ENCODE data around the gene ATP5MG.

Gene ATP5MG

DNA sequence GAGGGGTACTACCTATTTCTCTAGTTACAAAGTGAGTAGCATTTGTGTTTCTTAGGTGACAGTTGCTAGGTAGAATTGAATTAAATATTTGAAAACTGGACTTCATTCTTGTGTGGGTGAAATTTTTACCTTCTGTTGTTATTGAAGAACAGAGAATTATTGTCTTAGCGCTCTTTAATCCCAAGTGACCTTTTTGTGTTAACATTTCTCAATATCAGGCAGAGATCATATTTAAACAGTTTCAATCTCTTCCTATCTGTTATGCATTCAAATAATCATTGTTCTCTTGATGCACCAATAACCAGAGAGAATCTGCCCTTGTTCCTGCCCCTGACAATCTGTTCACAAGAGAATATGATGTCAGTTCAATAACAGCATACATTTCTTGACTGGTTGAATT is 49.0 kb downstream of the ATP5MG start:
- H3K4me3 ChIP-seq (ENCODE audit: low read depth, low read length) = no peak overlapping the region
- TF ChIP-seq, protein P1, sequence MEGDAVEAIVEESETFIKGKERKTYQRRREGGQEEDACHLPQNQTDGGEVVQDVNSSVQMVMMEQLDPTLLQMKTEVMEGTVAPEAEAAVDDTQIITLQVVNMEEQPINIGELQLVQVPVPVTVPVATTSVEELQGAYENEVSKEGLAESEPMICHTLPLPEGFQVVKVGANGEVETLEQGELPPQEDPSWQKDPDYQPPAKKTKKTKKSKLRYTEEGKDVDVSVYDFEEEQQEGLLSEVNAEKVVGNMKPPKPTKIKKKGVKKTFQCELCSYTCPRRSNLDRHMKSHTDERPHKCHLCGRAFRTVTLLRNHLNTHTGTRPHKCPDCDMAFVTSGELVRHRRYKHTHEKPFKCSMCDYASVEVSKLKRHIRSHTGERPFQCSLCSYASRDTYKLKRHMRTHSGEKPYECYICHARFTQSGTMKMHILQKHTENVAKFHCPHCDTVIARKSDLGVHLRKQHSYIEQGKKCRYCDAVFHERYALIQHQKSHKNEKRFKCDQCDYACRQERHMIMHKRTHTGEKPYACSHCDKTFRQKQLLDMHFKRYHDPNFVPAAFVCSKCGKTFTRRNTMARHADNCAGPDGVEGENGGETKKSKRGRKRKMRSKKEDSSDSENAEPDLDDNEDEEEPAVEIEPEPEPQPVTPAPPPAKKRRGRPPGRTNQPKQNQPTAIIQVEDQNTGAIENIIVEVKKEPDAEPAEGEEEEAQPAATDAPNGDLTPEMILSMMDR (conservative IDR thresholded peaks at IDR 0.05; ENCODE audit: low read depth, low read length) = no peak
- no peak for DNase-seq (ENCODE audit: low read depth)
